GM10847 (cell line): ENCODE measurements around the gene LRRC28.

Experiments used
- POLR2A ChIP-seq: IDR thresholded peaks from 2 replicates; pipeline ENCODE4 v1.6.1; 2011; ENCODE audit not compliant: insufficient read length; ENCODE audit errors: extremely low read depth

LRRC28 gene

GRCh38 chr15:99424978-99425656 is 173.8 kb downstream of the LRRC28 start:
- no peak for TF ChIP-seq POLR2A

GRCh38 chr15:99425657-99426301 is 174.5 kb downstream of the LRRC28 start:
- no peak for TF ChIP-seq POLR2A

GRCh38 chr15:99426431-99427105 is 175.3 kb downstream of the LRRC28 start:
- TF ChIP-seq POLR2A = no peak

GRCh38 chr15:99427210-99427609 is 175.9 kb downstream of the LRRC28 start:
- no peak for TF ChIP-seq POLR2A

- TF ChIP-seq POLR2A = no peak
Measured at GRCh38 chr15:99427668-99428361, 176.5 kb downstream of the LRRC28 start.

- TF ChIP-seq POLR2A = no peak
Measured at GRCh38 chr15:99429681-99430081, 178.4 kb downstream of the LRRC28 start.

- no peak for TF ChIP-seq POLR2A
Measured at GRCh38 chr15:99430881-99431401, 179.7 kb downstream of the LRRC28 start.

GRCh38 chr15:99431661-99432091 is 180.4 kb downstream of the LRRC28 start:
- TF ChIP-seq POLR2A = no peak

GRCh38 chr15:99432271-99433025 is 181.2 kb downstream of the LRRC28 start:
- no peak for TF ChIP-seq POLR2A

- no peak for TF ChIP-seq POLR2A
Measured at GRCh38 chr15:99433026-99433756, 181.9 kb downstream of the LRRC28 start.

- no peak for TF ChIP-seq POLR2A
Measured at GRCh38 chr15:99433757-99434450, 182.6 kb downstream of the LRRC28 start.

GRCh38 chr15:99434506-99435112 is 183.3 kb downstream of the LRRC28 start:
- TF ChIP-seq POLR2A = no peak

- no peak for TF ChIP-seq POLR2A
Measured at GRCh38 chr15:99435113-99435695, 183.9 kb downstream of the LRRC28 start.
